Neural crest cell (in vitro differentiated cells): ENCODE measurements around the gene SDE2. TPM values are rescaled to one million over a fixed set of nuclear protein-coding genes. Genes with fewer than 3 reads are reported as not detected.

Experiments used
- DNase-seq: peaks from one replicate; pipeline ENCODE4 v3.0.0; 2021; ENCODE audit warnings: low read depth, mixed read lengths, low spot score
- H3K27ac Mint-ChIP-seq: one replicate; pipeline ENCODE4 v1.8.0; 2021; ENCODE audit warnings: mild to moderate bottlenecking, mixed read lengths; ENCODE audit not compliant: unreplicated experiment
- H3K27me3 Mint-ChIP-seq: 2 replicates; pipeline ENCODE4 v1.8.0; 2021; ENCODE audit warnings: low read depth, mild to moderate bottlenecking, mixed read lengths
- H3K36me3 Mint-ChIP-seq: 2 replicates; pipeline ENCODE4 v1.8.0; 2021; ENCODE audit warnings: low read depth, mild to moderate bottlenecking, mixed read lengths
- H3K4me1 Mint-ChIP-seq: 2 replicates; pipeline ENCODE4 v1.8.0; 2021; ENCODE audit warnings: mixed read lengths
- H3K4me3 Mint-ChIP-seq: one replicate; pipeline ENCODE4 v1.8.0; 2021; ENCODE audit warnings: mild to moderate bottlenecking, mixed read lengths
- H3K9me3 Mint-ChIP-seq: 2 replicates; pipeline ENCODE4 v1.8.0; 2021; ENCODE audit warnings: mixed read lengths
- total RNA-seq: library from RNA; stranded (reverse); gene quantifications from 2 replicates; pipeline ENCODE4 v1.2.1, GENCODE V29; 2021
- TF ChIP-seq, protein P1 (sequence below): fragments of 200-600 bp; sonication (generic); conservative IDR thresholded peaks from 2 replicates; pipeline ENCODE4 v1.5.0; 2021; ENCODE audit warnings: antibody characterized with exemption, mild to moderate bottlenecking

SDE2 gene
- total RNA-seq, 1 donor from 2014 or later, result 18.1 TPM

DNA sequence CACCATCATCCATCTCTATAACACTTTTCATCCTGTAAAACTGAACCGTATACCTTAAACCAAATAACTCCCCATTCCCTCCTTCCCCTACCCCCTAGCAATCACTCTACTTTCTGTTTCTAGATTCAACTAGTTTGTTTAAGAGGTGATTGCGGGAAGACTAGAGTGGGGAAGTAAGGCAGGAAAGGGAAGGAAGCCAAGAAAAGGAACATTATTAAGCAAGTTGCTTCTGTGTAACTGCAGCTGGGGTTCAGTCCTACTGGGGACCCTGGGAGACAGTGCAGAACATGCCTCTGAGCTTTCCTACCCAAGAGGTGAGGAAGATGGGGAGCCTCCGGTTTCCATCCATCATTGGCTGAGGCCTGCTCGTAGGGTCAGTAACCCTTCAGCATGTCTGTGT is 34.4 kb upstream of the SDE2 start:
- Mint-ChIP-seq H3K36me3 (no peaks in the 10 kb centered on the region), H3K27me3 (no peaks in the 10 kb centered on the region), H3K4me3 (no peak overlapping the region), H3K4me1 (no peaks in the 10 kb centered on the region), H3K9me3 (no peaks in the 10 kb centered on the region), H3K27ac (no peak overlapping the region)
- no peak for DNase-seq
- TF ChIP-seq, protein P1, sequence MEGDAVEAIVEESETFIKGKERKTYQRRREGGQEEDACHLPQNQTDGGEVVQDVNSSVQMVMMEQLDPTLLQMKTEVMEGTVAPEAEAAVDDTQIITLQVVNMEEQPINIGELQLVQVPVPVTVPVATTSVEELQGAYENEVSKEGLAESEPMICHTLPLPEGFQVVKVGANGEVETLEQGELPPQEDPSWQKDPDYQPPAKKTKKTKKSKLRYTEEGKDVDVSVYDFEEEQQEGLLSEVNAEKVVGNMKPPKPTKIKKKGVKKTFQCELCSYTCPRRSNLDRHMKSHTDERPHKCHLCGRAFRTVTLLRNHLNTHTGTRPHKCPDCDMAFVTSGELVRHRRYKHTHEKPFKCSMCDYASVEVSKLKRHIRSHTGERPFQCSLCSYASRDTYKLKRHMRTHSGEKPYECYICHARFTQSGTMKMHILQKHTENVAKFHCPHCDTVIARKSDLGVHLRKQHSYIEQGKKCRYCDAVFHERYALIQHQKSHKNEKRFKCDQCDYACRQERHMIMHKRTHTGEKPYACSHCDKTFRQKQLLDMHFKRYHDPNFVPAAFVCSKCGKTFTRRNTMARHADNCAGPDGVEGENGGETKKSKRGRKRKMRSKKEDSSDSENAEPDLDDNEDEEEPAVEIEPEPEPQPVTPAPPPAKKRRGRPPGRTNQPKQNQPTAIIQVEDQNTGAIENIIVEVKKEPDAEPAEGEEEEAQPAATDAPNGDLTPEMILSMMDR, result no peak

GRCh38 chr1:226029568-226030225 is 30.6 kb upstream of the SDE2 start:
- Mint-ChIP-seq H3K4me1 (no peaks in the 10 kb centered on the region), H3K27ac (no peak overlapping the region), H3K27me3 (no peaks in the 10 kb centered on the region), H3K9me3 (no peaks in the 10 kb centered on the region), H3K36me3 (no peaks in the 10 kb centered on the region), H3K4me3 (no peak overlapping the region)
- TF ChIP-seq, protein P1, result no peak
- DNase-seq, result no peak

- TF ChIP-seq, protein P1, result no peak
- Mint-ChIP-seq H3K36me3 (no peaks in the 10 kb centered on the region), H3K27ac (no peak overlapping the region), H3K27me3 (no peaks in the 10 kb centered on the region), H3K4me3 (no peak overlapping the region), H3K4me1 (no peaks in the 10 kb centered on the region), H3K9me3 (no peaks in the 10 kb centered on the region)
- DNase-seq, result no peak
Observed at GRCh38 chr1:226029093-226029496, 30.0 kb upstream of the SDE2 start.

DNA sequence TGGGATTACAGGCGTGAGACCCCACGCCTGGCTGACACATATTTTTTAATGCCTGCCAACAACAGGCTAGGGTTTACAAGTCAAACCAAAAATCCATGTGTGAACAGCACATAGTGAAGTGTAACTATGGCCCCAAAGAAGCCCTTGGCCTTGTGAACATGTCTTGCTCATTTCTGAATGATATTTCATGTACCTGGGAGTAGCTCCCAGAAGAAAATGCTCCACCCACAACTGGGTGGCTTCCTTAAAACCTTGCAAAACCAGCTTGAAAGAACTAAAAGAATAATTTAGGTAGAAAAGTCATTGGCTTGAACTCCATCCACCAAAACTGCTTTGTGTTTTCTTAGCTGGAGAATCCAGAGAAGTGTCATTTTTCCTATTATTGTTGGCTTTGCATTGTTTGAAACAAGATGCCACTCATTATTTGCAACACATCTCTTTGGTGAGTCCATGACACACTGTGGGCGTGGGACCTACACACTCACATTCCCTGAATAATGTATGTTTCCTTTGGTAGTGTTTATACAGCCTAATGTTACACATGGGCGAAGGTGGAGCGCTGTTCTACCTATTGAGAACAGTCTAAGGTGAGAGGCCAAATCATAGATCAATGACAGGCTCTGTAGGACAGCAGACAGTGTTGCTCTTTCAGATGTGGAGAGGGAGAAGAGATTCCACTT is 28.5 kb upstream of the SDE2 start:
- no peaks in the 10 kb centered on the region for H3K4me1 Mint-ChIP-seq
- no peaks in the 10 kb centered on the region for H3K27me3 Mint-ChIP-seq
- H3K27ac Mint-ChIP-seq, result no peak overlapping the region
- H3K9me3 Mint-ChIP-seq, result no peaks in the 10 kb centered on the region
- TF ChIP-seq, protein P1, result no peak
- no peak overlapping the region for H3K4me3 Mint-ChIP-seq
- no peaks in the 10 kb centered on the region for H3K36me3 Mint-ChIP-seq
- no peak for DNase-seq

DNA sequence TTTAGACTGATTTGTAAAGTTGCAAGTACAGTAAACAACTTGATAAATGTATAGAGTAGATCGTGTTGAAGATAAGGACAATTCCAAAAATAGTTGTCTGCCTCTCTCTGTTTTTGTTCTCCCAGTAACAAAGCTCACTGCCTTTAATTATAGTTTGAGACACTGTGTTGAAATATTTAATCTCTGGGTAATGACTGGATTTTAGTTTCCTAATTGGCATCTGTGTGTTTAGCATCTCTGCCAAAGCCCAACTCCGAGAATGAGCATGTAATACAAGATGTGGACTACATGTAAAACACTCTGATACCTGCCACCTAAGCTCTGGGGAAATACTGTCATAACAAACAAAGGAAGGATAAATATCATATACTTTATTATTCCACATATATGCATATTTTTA is 27.7 kb upstream of the SDE2 start:
- Mint-ChIP-seq H3K4me3 (no peak overlapping the region), H3K4me1 (no peaks in the 10 kb centered on the region)

More for the DNA sequence above, 27.7 kb upstream of the SDE2 start:
- no peak overlapping the region for H3K27ac Mint-ChIP-seq
- TF ChIP-seq, protein P1, result no peak
- DNase-seq, result no peak
- no peaks in the 10 kb centered on the region for H3K27me3 Mint-ChIP-seq
- H3K36me3 Mint-ChIP-seq, result no peaks in the 10 kb centered on the region
- H3K9me3 Mint-ChIP-seq, result no peaks in the 10 kb centered on the region
